Spleen (tissue), 7 donors: Measurements from ENCODE around the gene OPHN1.

Experiments used
- POLR2AphosphoS5 ChIP-seq, 3 donors: sonication (generic); formaldehyde crosslinking; IDR thresholded peaks; one replicate each; pipeline ENCODE4 v1.5.1; 2017; ENCODE audit warnings: antibody characterized with exemption in 3 of 3
- TF ChIP-seq, protein P1 (sequence below), 11 experiments: fragments of 200-600 bp in 7 of 11; fragments of 450-650 bp in 4 of 11; sonication (generic) in 4 of 11; IDR thresholded peaks in 8 of 11; conservative IDR thresholded peaks in 3 of 11; 1 replicate in 7 of 11; 2 replicates in 4 of 11; pipeline versions ENCODE4 v1.4.0 to v1.8.0; 2016 to 2021; ENCODE audit warnings: antibody characterized with exemption in 11 of 11, inconsistent platforms in 4 of 11, mild to moderate bottlenecking in 1 of 11
- donor health status: DM: no; HTN: no; CAD: no; lungs with moderate emphysema.
- donor health status: DM: no; HTN: no; CAD: no.
- donor health status: DM: no; HTN: no; CAD: no.

- no peak for TF ChIP-seq POLR2AphosphoS5 (IDR thresholded peaks at IDR 0.05)
- TF ChIP-seq, protein P1, sequence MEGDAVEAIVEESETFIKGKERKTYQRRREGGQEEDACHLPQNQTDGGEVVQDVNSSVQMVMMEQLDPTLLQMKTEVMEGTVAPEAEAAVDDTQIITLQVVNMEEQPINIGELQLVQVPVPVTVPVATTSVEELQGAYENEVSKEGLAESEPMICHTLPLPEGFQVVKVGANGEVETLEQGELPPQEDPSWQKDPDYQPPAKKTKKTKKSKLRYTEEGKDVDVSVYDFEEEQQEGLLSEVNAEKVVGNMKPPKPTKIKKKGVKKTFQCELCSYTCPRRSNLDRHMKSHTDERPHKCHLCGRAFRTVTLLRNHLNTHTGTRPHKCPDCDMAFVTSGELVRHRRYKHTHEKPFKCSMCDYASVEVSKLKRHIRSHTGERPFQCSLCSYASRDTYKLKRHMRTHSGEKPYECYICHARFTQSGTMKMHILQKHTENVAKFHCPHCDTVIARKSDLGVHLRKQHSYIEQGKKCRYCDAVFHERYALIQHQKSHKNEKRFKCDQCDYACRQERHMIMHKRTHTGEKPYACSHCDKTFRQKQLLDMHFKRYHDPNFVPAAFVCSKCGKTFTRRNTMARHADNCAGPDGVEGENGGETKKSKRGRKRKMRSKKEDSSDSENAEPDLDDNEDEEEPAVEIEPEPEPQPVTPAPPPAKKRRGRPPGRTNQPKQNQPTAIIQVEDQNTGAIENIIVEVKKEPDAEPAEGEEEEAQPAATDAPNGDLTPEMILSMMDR (IDR thresholded peaks at IDR 0.05 in 8 of 11, conservative IDR thresholded peaks at IDR 0.05 in 3 of 11), result no peak
Observed at GRCh38 chrX:68113837-68114572, 319.3 kb downstream of the OPHN1 start.
